ENCODE measurements around the gene SLC3A2. TPM values are rescaled to one million over a fixed set of nuclear protein-coding genes. Genes with fewer than 3 reads are reported as not detected.

Gene SLC3A2
- total and polyA plus RNA-seq, 2 of the 13 experiments (the other 11 are each of a cell fraction or from before 2014, with no cell fraction given), result 213 to 226 TPM

DNA sequence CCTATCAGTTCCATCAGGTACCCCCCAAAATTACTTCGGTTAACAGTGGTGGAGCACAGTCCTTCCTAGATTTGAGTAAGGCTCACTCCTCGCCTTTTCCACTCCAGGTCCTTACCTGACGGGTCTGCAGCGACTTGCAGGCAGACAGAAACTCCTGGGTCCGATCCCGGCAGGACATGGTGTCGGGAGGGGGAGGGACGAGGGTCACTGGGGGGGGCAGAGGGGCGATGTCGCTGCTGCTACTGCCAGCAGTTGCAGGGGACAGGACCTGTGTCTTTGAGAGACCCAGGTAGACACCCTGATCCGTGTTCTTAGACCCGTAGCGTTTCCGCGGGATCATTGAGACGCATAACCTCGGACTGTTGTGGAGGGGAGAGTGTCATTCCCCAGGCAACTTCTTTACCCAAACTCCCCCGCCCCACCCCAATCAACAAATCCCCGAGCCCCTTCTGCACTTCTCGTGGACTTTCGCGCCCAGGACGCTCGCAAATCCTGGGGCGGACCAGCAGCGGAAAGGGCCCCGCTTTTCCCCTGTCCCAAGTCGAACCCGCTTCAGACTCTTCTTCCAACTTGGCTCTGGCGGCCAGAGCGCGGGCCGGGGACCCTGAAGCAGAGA, 49.7 kb upstream of the SLC3A2 start (continued):
- TF ChIP-seq, protein P1, sequence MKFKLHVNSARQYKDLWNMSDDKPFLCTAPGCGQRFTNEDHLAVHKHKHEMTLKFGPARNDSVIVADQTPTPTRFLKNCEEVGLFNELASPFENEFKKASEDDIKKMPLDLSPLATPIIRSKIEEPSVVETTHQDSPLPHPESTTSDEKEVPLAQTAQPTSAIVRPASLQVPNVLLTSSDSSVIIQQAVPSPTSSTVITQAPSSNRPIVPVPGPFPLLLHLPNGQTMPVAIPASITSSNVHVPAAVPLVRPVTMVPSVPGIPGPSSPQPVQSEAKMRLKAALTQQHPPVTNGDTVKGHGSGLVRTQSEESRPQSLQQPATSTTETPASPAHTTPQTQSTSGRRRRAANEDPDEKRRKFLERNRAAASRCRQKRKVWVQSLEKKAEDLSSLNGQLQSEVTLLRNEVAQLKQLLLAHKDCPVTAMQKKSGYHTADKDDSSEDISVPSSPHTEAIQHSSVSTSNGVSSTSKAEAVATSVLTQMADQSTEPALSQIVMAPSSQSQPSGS (CRISPR knock-in tag; IDR thresholded peaks at IDR 0.05), result no peak
- TF ChIP-seq ZSCAN25 (CRISPR knock-in tag; IDR thresholded peaks at IDR 0.05) (no peak), YY1 (IDR thresholded peaks at IDR 0.05; ENCODE audit: insufficient read depth, insufficient replicate concordance, low read depth, low read length) (peak; percentile 26), PTBP1 (IDR thresholded peaks at IDR 0.05; ENCODE audit: low read depth, low read length, poor library complexity, severe bottlenecking) (no peak), KDM5A (IDR thresholded peaks at IDR 0.05; ENCODE audit: borderline replicate concordance, low read length) (0 out of 2 replicates have a peak, but pooled peaks have one; percentile 86), ZFYVE20 (CRISPR knock-in tag; IDR thresholded peaks at IDR 0.05; ENCODE audit: borderline replicate concordance, low read depth) (no peak), SRY (CRISPR knock-in tag; IDR thresholded peaks at IDR 0.05) (no peak), MLLT10 (CRISPR knock-in tag; IDR thresholded peaks at IDR 0.05) (no peak), ZFP36 (IDR thresholded peaks at IDR 0.05; ENCODE audit: borderline replicate concordance, low read depth, low read length, partially characterized antibody) (no peak), TARDBP (CRISPR knock-in tag; IDR thresholded peaks at IDR 0.05) (0 out of 2 replicates have a peak, but pooled peaks have one; percentile 28), NCOR1 (IDR thresholded peaks at IDR 0.05; ENCODE audit: borderline replicate concordance, low read length) (no peak)
- TF ChIP-seq, protein P2, sequence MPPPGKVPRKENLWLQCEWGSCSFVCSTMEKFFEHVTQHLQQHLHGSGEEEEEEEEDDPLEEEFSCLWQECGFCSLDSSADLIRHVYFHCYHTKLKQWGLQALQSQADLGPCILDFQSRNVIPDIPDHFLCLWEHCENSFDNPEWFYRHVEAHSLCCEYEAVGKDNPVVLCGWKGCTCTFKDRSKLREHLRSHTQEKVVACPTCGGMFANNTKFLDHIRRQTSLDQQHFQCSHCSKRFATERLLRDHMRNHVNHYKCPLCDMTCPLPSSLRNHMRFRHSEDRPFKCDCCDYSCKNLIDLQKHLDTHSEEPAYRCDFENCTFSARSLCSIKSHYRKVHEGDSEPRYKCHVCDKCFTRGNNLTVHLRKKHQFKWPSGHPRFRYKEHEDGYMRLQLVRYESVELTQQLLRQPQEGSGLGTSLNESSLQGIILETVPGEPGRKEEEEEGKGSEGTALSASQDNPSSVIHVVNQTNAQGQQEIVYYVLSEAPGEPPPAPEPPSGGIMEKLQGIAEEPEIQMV (CRISPR knock-in tag; IDR thresholded peaks at IDR 0.05; ENCODE audit: low read depth), result no peak
- TF ChIP-seq, protein P3, sequence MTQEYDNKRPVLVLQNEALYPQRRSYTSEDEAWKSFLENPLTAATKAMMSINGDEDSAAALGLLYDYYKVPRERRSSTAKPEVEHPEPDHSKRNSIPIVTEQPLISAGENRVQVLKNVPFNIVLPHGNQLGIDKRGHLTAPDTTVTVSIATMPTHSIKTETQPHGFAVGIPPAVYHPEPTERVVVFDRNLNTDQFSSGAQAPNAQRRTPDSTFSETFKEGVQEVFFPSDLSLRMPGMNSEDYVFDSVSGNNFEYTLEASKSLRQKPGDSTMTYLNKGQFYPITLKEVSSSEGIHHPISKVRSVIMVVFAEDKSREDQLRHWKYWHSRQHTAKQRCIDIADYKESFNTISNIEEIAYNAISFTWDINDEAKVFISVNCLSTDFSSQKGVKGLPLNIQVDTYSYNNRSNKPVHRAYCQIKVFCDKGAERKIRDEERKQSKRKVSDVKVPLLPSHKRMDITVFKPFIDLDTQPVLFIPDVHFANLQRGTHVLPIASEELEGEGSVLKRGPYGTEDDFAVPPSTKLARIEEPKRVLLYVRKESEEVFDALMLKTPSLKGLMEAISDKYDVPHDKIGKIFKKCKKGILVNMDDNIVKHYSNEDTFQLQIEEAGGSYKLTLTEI (CRISPR knock-in tag; conservative IDR thresholded peaks at IDR 0.05), result no peak
- TF ChIP-seq, protein P4, sequence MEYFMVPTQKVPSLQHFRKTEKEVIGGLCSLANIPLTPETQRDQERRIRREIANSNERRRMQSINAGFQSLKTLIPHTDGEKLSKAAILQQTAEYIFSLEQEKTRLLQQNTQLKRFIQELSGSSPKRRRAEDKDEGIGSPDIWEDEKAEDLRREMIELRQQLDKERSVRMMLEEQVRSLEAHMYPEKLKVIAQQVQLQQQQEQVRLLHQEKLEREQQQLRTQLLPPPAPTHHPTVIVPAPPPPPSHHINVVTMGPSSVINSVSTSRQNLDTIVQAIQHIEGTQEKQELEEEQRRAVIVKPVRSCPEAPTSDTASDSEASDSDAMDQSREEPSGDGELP (IDR thresholded peaks at IDR 0.05; ENCODE audit: borderline replicate concordance, low read depth), result 0 out of 2 replicates have a peak, but pooled peaks have one; percentile 29
- TF ChIP-seq, protein P5, sequence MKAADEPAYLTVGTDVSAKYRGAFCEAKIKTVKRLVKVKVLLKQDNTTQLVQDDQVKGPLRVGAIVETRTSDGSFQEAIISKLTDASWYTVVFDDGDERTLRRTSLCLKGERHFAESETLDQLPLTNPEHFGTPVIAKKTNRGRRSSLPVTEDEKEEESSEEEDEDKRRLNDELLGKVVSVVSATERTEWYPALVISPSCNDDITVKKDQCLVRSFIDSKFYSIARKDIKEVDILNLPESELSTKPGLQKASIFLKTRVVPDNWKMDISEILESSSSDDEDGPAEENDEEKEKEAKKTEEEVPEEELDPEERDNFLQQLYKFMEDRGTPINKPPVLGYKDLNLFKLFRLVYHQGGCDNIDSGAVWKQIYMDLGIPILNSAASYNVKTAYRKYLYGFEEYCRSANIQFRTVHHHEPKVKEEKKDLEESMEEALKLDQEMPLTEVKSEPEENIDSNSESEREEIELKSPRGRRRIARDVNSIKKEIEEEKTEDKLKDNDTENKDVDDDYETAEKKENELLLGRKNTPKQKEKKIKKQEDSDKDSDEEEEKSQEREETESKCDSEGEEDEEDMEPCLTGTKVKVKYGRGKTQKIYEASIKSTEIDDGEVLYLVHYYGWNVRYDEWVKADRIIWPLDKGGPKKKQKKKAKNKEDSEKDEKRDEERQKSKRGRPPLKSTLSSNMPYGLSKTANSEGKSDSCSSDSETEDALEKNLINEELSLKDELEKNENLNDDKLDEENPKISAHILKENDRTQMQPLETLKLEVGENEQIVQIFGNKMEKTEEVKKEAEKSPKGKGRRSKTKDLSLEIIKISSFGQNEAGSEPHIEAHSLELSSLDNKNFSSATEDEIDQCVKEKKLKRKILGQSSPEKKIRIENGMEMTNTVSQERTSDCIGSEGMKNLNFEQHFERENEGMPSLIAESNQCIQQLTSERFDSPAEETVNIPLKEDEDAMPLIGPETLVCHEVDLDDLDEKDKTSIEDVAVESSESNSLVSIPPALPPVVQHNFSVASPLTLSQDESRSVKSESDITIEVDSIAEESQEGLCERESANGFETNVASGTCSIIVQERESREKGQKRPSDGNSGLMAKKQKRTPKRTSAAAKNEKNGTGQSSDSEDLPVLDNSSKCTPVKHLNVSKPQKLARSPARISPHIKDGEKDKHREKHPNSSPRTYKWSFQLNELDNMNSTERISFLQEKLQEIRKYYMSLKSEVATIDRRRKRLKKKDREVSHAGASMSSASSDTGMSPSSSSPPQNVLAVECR (CRISPR knock-in tag; IDR thresholded peaks at IDR 0.05; ENCODE audit: borderline replicate concordance), result 0 out of 2 replicates have a peak, but pooled peaks have one; percentile 80
- TF ChIP-seq, protein P6, sequence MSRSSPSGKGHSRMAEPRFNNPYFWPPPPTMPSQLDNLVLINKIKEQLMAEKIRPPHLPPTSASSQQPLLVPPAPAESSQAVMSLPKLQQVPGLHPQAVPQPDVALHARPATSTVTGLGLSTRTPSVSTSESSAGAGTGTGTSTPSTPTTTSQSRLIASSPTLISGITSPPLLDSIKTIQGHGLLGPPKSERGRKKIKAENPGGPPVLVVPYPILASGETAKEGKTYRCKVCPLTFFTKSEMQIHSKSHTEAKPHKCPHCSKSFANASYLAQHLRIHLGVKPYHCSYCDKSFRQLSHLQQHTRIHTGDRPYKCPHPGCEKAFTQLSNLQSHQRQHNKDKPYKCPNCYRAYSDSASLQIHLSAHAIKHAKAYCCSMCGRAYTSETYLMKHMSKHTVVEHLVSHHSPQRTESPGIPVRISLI (CRISPR knock-in tag; IDR thresholded peaks at IDR 0.05; ENCODE audit: borderline replicate concordance), result 0 out of 2 replicates have a peak, but pooled peaks have one; percentile 3
